GM18508 (cell line): ENCODE results near the gene EPM2A.
"Not testable (repeated sequence)": the region's sequence is repeated elsewhere in the genome, so short reads cannot be mapped to it uniquely, and the experiment has no call there.

Experiments
- ATAC-seq: cut with Tn5 transposase; IDR thresholded peaks from one replicate; pipeline ENCODE4 v1.9.1; 2021; ENCODE audit warnings: moderate number of reproducible peaks; ENCODE audit not compliant: insufficient read depth, unreplicated experiment

Gene EPM2A

GRCh38 chr6:145733207-145733606 is 2.1 kb downstream of the EPM2A start:
- ATAC-seq, result no peak

DNA sequence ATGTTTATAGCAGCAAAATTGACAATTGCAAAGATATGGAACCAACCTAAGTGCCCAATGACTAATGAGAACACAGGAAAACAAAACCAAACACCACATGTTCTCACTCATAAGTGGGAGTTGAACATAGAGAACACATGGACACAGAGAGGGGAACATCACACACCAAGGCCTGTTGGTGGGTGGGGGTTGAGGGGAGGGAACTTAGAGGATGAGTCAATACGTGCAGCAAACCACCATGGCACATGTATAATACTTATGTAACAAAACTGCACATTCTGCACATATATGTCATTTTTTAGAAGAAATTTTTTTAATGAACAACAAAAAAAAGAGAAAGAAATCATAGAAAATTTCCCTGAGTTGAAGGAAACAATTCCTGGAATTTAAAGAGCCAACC is 3.9 kb downstream of the EPM2A start:
- no peak for ATAC-seq

GRCh38 chr6:145729887-145730286 is 5.4 kb downstream of the EPM2A start:
- no peak for ATAC-seq

- no peak for ATAC-seq
Measured at GRCh38 chr6:145728444-145729385, 6.6 kb downstream of the EPM2A start.

GRCh38 chr6:145727817-145728388 is 7.4 kb downstream of the EPM2A start:
- ATAC-seq, result no peak

DNA sequence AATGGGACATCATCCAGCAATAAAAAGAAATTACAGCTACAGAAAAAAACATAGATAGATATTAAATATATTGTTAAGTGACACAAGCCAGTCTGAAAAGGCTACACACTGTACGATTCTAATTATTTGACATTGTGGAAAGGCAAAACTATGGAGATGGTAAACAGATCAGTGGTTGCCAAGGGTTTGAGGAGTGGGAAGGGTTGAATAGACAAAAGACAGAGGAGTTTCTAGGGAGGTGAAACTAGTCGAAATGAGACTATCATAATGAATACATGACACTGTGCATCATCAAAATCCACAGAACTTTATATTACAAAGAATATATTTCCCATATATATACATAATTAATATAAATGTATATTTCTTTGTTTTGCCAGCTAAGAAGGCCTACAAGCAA is 9.8 kb downstream of the EPM2A start:
- ATAC-seq, result no peak

GRCh38 chr6:145723646-145724045 is 11.7 kb downstream of the EPM2A start:
- ATAC-seq, result no peak

- no peak for ATAC-seq
Measured at GRCh38 chr6:145722190-145722589, 13.1 kb downstream of the EPM2A start.

DNA sequence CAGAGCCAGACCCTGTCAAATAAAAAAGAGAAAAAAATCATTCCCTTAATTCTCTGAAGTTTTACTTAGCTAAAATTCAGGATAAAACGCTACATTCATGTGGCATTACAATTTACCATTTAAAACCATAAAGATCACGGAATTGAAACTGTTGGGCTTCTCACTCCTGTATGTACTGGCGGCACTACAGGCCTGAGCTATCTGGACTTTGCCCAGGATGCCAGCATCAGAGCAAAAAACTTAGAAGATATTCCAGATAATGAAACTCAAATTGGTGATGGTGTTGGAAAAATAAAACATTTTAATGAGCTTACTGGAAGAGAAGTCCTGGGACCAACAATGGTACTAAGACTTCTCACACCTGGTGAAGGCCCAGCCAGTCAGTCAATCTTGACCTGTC is 14.2 kb downstream of the EPM2A start:
- ATAC-seq, result no peak

GRCh38 chr6:145715426-145715825 is 19.9 kb downstream of the EPM2A start:
- ATAC-seq, result no peak

DNA sequence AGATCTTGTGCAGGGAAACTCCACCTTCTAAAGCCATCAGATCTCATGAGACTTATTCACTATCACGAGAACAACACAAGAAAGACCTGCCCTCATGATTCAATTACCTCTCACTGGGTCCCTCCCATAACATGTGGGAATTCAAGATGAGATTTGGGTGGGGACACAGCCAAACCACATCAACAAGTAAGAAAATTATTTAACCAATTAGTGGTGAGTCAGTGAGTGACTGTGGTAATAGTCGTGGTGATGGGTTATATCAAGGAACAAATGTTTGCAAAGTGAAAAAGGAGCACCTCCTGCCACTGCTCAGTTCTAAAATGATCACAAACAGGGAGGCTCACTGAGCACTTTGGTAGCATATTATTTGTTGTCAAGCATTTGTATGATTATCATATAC is 20.6 kb downstream of the EPM2A start:
- no peak for ATAC-seq

DNA sequence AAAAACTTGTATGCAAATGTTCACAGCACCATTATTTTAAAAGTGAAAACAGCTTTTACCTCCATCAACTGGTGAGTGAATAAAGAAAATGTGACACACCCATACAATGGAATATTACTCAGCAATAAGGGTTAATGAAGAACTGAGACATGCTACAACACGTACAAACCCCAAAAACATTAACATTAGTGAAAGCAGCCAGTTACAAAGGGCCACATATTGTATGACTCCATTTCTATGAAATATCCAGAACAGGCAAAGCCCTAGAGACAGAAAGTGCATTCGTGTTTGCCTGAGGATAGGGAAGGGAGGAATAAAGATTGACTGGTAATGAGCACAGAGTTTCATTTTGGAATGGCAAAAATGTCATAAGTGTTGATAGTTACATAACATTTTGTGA is 21.5 kb downstream of the EPM2A start:
- no peak for ATAC-seq

DNA sequence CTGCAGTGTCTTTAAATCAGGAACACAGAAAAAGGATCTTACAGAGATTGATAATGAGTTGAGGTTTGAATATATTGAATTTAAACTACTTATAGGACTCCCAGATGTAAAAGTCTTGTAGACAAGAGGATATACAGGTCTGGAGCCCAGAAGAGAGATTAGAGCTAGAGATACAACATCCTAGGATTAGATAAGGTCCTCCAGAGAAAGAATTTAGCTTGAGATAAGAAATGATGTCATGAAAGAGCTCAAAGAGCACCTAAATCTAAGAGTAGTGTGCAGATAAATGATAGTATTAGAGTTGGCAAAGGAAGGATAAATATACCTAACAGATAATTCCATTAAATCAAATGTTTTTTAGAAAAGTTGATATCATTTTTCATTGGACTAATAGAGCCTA is 23.9 kb downstream of the EPM2A start:
- ATAC-seq, result no peak

DNA sequence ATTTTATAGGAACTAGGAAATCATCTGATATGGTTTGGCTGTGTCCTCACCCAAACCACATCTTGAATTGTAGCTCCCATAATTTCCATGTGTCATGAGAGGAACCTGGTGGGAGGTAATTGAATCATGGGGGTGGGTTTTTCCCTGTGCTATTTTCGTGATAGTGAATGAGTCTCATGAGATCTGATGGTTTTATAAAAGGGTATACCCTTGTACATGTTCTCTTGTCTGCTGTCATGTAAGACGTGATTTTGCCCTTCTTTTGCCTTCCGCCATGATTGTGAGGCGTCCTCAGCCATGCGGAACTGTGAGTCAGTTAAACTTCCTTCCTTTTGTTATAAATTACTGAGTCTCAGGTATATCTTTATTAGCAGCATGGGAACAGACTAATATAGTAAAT is 27.9 kb downstream of the EPM2A start:
- no peak for ATAC-seq

- no peak for ATAC-seq
Measured at GRCh38 chr6:145705561-145705960, 29.8 kb downstream of the EPM2A start.

- ATAC-seq, result no peak
Measured at GRCh38 chr6:145704143-145704781, 31.1 kb downstream of the EPM2A start.

DNA sequence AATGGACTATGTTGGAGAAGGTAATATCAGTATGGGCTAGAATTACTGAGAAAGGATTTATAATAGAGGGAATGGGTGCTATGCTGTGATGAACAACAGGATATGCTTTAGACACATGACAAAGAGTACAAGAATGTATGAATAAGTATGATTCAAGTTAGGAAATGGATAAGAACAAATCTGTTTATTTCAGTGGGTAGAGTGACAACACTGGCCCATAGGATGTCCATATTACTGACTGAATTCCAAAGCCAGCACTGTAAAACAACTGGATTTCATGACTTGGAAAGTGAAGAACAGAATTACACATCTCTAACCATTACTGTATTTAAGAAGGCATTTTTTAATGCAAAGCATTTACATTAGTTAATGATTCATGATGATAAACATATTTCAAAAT is 35.9 kb downstream of the EPM2A start:
- no peak for ATAC-seq

DNA sequence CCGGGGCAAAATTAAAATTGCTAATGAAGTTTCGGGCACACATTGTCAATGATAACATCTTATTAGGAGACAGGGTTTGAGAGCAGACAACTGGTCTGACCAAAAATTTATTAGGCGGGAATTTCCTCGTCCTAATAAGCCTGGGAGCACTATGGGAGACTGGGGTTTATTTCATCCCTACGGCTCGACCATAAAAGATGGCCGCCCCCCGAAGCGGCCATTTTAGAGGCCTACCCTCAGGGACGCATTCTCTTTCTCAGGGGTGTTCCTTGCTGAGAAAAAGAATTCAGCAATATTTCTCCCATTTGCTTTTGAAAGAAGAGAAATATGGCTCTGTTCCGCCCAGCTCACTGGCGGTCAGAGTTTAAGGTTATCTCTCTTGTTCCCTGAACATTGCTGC is 37.9 kb downstream of the EPM2A start:
- not testable (repeated sequence) for ATAC-seq

GRCh38 chr6:145694083-145694737 is 41.1 kb downstream of the EPM2A start:
- no peak for ATAC-seq

DNA sequence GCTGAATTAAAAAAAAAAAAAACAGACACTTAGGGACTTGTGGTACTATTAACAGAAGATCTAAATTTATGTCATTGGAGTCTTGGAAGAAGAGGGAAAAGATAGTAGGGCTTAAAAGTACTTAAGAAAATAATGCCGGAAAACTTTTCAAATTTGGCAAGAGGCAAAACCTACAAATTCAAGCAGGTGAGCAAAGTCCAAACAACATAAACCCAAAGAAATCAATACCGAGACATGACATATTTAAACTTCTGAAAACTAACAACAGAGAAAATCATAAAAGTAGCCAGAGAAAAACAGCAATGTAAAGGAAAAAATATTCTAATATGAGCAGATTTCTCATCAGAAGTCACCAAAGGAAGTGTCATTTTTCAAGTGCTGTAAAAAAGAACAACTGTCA is 44.4 kb downstream of the EPM2A start:
- no peak for ATAC-seq

DNA sequence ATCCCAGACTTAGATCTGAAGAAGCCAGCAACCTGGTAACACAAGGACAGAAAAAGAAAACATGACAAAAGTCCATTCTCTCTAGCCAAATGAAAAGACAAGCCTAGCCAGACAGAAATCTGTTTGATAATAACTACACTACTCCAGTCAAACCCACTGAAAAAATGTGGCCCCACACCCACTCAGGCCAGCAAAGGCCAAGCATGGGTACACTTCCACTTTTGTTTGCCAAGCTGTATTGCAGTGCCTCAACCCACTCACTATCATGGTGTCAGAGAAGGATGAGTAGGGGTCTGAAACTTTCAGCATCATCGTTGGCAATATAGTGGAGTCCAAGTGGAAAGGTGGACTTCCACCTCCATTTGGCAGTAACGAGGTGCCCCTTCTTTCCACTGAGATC is 45.8 kb downstream of the EPM2A start:
- no peak for ATAC-seq
